Measurements from ENCODE around the gene ABCB10. TPM values are rescaled to one million over a fixed set of nuclear protein-coding genes. Genes with fewer than 3 reads are reported as not detected.

The ABCB10 gene
- total and polyA plus RNA-seq, 4 donors, result 6.2 to 190 (median 11.5) TPM

GRCh38 chr1:229579059-229579673 is 20.7 kb upstream of the ABCB10 start:
- no peak overlapping the region for H3K9ac ChIP-seq (ENCODE audit: low read depth in 1 of 2, low read length in 2 of 2)
- no peak overlapping the region for H3K27ac ChIP-seq (ENCODE audit: low read depth in 1 of 2, low read length in 2 of 2)
- peaks cover 0 to 5% (median 3%) of the 10 kb centered on the region in 4 donors for H3K4me1 ChIP-seq (ENCODE audit: control insufficient read depth in 4 of 4, insufficient read depth in 4 of 4, low read length in 3 of 4)
- no peaks in the 10 kb centered on the region for H3K9me3 ChIP-seq (ENCODE audit: control insufficient read depth in 4 of 4, low read length in 3 of 4)
- DNase-seq (ENCODE audit: low spot score), result no peak
- H3K36me3 ChIP-seq (ENCODE audit: control insufficient read depth in 4 of 4, insufficient read depth in 3 of 4, low read depth in 1 of 4, low read length in 3 of 4), result no peaks in the 10 kb centered on the region
- H3K4me3 ChIP-seq (ENCODE audit: low read depth in 1 of 3, low read length in 3 of 3), result no peak overlapping the region
- TF ChIP-seq YY1 (IDR thresholded peaks at IDR 0.05) (peak; percentile 29), HNF4G (IDR thresholded peaks at IDR 0.05) (no peak)
- WGBS, result 45% methylated on average over 9 of the region's 9 CpGs
- no peaks in the 10 kb centered on the region for H3K27me3 ChIP-seq (ENCODE audit: control insufficient read depth in 4 of 4, insufficient read depth in 4 of 4, low read length in 3 of 4)

- no peaks in the 10 kb centered on the region for H3K27me3 ChIP-seq (ENCODE audit: control insufficient read depth in 4 of 4, insufficient read depth in 4 of 4, low read length in 3 of 4)
- 78% methylated on average over 14 of the region's 14 CpGs for WGBS
- no peak for DNase-seq (ENCODE audit: low spot score)
- peaks cover 0 to 5% (median 3%) of the 10 kb centered on the region in 4 donors for H3K4me1 ChIP-seq (ENCODE audit: control insufficient read depth in 4 of 4, insufficient read depth in 4 of 4, low read length in 3 of 4)
- H3K27ac ChIP-seq (ENCODE audit: low read depth in 1 of 2, low read length in 2 of 2), result no peak overlapping the region
- TF ChIP-seq ZBTB33 (IDR thresholded peaks at IDR 0.05), result no peak
- no peak for TF ChIP-seq SP1 (IDR thresholded peaks at IDR 0.05)
- no peak for TF ChIP-seq EGR1 (IDR thresholded peaks at IDR 0.05; ENCODE audit: low read depth in 2 of 2)
- no peak for TF ChIP-seq FOXA1 (IDR thresholded peaks at IDR 0.05)
- no peak for TF ChIP-seq RAD21 (IDR thresholded peaks at IDR 0.05)
- TF ChIP-seq, protein P1, sequence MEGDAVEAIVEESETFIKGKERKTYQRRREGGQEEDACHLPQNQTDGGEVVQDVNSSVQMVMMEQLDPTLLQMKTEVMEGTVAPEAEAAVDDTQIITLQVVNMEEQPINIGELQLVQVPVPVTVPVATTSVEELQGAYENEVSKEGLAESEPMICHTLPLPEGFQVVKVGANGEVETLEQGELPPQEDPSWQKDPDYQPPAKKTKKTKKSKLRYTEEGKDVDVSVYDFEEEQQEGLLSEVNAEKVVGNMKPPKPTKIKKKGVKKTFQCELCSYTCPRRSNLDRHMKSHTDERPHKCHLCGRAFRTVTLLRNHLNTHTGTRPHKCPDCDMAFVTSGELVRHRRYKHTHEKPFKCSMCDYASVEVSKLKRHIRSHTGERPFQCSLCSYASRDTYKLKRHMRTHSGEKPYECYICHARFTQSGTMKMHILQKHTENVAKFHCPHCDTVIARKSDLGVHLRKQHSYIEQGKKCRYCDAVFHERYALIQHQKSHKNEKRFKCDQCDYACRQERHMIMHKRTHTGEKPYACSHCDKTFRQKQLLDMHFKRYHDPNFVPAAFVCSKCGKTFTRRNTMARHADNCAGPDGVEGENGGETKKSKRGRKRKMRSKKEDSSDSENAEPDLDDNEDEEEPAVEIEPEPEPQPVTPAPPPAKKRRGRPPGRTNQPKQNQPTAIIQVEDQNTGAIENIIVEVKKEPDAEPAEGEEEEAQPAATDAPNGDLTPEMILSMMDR (IDR thresholded peaks at IDR 0.05; ENCODE audit: low read depth, low read length, missing input control), result no peak
- no peak for TF ChIP-seq HNF4G (IDR thresholded peaks at IDR 0.05)
- TF ChIP-seq TAF1 (conservative IDR thresholded peaks at IDR 0.05), result no peak
- TF ChIP-seq ATF3 (IDR thresholded peaks at IDR 0.05), result no peak
- no peak for TF ChIP-seq RXRA (IDR thresholded peaks at IDR 0.05)
- TF ChIP-seq NR2F2 (IDR thresholded peaks at IDR 0.05), result no peak
- no peak overlapping the region for H3K4me3 ChIP-seq (ENCODE audit: low read depth in 1 of 3, low read length in 3 of 3)
- no peaks in the 10 kb centered on the region for H3K36me3 ChIP-seq (ENCODE audit: control insufficient read depth in 4 of 4, insufficient read depth in 3 of 4, low read depth in 1 of 4, low read length in 3 of 4)
- no peak overlapping the region for H3K9ac ChIP-seq (ENCODE audit: low read depth in 1 of 2, low read length in 2 of 2)
- no peaks in the 10 kb centered on the region for H3K9me3 ChIP-seq (ENCODE audit: control insufficient read depth in 4 of 4, low read length in 3 of 4)
These were observed 19.9 kb upstream of the ABCB10 start for GRCh38 chr1:229578168-229579058.
